HK-2 (cell line): ENCODE measurements around the gene DEF6.
"Not testable (repeated sequence)": the region's sequence is repeated elsewhere in the genome, so short reads cannot be mapped to it uniquely, and the experiment has no call there.

Experiments
- DNase-seq: peaks from one replicate; pipeline ENCODE4 v3.0.0-alpha.2; 2018; ENCODE audit not compliant: unreplicated experiment

DEF6 gene

DNA sequence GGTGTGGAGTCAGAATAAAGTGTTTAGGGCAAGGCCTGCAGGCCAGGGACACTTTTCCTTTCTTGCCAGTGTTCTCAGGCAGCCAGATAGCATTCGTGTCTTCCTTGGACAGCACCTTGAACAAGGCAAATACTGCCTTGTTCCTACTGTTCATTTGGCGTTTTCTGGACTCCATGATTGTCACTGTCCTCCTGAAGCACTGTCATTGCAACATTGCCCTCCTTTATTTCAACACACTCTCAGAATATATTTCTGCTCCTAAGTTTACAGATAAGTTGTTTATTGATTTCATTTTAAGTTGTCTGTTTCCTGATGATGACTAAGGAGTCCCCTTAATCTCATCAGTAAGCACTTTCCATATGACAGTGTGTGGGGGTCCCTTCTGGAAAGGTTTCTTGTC, 15.1 kb upstream of the DEF6 start:
- DNase-seq, result no peak

DNA sequence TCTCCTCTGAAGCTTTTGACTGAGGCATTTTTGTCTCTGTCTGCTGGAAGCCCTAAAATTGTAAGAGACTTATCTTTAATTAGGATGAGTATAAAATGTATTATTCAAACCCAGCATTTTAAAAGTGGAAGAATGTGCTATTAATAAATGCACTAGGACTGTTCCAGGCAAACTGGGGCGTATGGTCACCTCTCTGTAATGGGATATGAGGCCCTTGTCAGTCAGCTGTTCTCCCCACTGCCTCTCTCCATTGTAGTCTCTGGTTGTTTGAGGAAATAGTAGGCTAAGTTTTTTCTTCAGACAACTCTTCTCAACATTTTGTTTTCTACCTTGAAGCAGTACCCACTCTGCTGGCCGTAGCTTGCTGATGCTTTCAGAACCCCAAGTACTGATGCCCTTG, 14.3 kb upstream of the DEF6 start:
- DNase-seq, result no peak

DNA sequence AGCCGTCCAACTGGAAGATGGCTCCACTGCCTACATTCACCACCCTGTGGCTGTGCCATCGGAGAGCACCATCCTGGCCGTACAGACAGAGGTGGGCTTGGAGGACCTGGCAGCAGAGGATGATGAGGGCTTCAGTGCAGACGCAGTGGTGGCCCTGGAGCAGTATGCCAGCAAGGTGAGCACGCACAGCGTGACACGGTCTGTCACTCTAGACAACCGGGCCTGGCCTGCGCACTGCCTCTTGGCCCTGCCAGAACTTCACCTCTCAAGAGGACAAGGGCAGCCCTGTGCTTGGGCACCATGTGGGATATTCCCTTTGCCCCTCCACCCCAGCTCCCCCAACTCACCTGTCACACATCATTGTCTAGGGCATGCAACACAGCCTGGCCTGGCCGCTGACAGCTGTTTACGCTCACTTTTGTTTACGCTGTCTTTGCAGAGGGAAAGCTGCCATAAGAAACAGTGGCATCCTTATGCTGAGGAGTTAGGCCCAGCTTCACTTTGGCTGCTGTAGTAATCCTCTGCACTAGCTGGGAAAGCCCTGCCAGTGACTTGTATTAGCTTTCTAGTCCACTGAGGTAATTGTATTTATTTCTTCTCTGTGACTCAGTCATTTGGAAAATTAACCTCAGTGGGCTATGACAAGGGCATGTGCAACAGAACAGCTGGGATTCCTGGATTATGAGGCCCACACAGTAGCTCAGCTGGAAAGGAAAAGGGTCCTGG, 9.8 kb upstream of the DEF6 start:
- no peak for DNase-seq

DNA sequence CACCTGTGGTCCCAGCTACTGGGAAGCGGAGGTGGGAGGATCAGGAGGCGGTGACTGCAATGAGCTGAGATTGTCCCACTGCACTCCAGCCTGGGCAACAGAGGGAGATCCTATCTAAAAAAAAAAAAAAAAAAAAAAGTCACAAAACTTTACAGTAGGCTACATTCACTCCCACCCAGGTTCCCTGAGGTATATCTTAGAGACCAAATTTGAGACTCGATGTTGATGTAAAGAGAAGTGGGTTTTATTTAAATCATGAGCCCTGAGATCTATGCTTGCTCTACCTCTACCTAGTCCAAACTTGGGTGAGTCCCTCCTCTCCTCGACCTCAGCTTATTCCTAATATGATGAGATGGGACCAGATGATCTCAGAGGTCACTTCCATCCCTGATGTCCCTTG, 8.8 kb upstream of the DEF6 start:
- no peak for DNase-seq

DNA sequence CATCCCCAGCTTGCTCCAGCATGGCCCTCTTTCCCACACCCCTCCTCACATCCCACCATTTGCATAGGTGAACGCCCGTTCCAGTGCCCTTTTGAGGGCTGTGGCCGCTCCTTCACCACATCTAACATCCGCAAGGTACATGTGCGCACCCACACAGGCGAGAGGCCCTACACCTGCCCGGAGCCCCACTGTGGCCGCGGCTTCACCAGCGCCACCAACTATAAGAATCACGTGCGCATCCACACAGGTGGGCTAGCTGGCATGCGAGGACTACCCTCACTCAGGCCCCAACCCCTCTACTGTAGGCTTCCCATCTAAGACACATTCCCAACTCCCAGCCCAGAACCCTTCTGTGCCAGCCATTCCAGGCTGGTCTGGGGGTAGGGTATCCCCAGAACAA, 6.1 kb upstream of the DEF6 start:
- no peak for DNase-seq

DNA sequence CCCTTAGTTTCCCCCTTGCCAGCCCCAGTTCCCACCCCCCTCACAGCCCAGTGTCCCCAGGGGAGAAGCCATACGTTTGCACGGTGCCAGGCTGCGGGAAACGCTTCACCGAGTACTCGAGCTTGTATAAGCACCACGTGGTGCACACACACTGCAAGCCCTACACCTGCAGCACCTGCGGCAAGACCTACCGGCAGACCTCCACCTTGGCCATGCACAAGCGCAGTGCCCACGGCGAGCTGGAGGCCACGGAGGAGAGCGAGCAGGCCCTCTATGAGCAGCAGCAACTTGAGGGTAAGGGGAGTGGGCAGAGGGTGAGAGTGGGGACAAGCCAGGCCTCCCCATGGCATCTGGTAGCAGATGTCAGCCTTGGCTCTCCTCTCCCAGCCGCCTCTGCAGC, 5.1 kb upstream of the DEF6 start:
- no peak for DNase-seq

DNA sequence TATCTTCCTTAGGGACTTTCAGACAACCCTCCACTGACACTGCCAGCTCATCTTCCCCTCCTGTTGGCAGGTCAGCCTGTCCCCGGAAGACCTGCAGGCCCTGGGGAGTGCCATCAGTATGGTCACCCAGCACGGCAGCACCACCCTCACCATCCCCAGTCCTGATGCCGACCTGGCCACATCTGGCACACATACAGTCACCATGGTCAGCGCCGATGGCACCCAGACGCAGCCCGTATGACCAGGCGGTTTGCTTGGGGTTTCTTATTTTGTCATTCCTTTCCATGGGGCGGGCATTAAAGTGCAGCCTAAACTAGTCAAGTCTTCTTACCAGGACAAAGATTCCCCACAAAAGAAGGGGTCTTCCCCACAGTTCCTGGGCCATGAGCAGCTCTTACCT, 3.9 kb upstream of the DEF6 start:
- no peak for DNase-seq

DNA sequence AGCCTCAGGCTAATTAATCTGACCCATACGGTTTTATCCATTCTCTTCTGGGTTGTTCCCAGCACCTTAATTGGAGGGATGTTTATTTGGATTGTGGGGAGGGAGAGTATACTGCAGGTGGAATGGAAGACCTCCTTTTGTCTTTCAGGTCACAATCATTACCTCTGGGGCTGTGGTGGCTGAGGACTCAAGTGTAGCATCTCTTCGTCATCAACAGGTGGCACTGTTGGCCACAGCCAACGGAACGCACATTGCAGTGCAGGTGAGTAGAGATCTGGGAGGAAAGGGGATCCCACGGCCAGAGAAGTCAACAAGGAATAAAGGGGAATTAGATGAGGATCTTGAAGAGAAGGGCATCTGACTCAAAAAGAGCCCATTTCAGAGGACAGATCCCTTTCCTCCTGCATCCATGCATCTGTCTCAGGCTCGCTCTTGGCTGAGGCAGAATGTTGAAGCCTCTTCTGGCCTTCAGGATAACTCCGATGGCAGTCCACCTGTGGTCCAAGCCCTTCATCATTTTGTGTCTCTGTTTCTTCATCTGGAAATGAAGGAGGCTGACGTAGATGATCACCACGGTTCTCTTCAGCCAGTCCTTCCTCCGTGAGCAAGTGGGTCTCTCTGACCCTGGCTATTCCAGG, 3.2 kb upstream of the DEF6 start:
- DNase-seq, result peak; percentile 22

DNA sequence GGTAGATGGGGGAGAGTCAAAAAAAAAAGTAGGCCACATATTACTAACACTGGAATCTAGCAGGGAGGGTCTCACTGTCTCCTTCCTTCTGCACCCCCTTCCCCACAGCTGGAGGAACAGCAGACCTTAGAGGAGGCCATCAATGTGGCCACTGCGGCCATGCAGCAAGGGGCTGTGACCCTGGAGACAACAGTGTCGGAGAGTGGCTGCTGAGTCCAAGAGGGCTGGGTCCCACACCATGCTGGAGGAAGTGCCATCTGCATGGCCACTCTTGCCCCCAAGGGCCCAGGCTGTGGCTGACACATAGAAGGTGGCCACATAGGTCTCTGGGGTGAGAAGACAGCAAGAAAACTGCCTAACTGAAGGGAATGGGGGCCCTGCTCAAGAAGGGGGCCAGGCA, 2.6 kb upstream of the DEF6 start:
- no peak for DNase-seq

DNA sequence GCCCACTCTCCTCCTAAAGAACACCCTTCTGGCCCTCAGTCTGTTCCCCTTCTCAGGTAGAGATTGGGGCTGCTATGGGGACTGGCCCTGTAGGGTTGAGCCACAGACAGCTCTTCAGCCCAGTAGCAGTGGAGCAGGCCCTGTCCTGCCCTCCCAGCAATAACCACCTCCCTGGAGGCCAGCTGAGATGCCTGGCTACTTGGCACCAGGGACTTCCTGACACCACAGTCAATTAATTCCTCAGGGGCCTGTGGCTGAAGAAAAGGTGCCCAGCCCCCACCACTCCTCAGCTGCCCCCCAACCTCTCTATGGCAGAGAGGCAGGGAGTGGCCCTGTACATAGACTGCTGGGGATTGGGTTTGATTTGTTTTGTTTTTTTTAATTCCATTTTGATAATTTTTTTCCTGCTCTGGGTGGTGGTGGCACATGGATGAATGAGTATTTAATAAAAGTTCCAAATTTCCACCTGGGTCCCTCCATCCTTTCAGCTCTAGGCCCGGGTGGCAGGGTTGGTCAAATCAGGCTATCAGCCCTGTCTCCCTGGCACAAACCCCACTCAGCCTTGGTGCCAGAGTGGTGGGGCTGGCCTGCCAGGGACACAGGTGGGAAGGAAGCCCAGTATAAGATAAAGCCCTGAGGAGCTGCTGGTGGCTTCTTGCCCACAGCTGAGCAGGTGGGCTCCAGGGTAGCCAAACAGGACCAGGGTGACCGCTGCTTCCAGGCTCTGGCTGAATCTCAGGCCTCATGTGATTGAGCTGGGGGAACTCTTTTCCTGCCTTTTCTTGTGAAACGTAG, 1.9 kb upstream of the DEF6 start:
- DNase-seq, result no peak

- DNase-seq, result no peak
These were observed 552 bp upstream of the DEF6 start for GRCh38 chr6:35296931-35297600.

GRCh38 chr6:35298625-35299140, 1.1 kb downstream of the DEF6 start:
- DNase-seq, result no peak

GRCh38 chr6:35299674-35300073, 2.1 kb downstream of the DEF6 start:
- DNase-seq, result no peak

GRCh38 chr6:35300848-35301247, 3.2 kb downstream of the DEF6 start:
- DNase-seq, result no peak

- DNase-seq, result peak; percentile 44
These were observed 5.1 kb downstream of the DEF6 start for GRCh38 chr6:35302604-35303241.

DNA sequence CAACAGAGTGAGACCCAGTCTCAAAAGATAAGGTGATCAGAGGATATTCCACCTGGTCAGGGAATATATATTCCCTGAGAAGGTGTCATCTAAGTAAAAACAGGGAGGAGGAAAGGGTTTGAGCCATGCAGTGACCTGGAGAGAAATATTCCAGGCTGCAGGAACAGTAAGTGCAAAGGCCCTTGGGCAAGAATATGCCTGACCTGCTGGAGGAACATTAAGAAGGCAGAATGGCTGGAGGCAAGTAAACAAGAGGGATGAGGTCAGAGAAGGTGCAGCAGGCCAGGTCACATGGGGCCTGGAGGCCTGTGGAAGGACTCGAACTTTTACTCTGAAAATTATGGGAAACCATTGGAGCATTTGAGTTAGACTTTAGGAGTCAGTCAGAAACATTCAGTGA, 6.7 kb downstream of the DEF6 start:
- DNase-seq, result no peak

DNA sequence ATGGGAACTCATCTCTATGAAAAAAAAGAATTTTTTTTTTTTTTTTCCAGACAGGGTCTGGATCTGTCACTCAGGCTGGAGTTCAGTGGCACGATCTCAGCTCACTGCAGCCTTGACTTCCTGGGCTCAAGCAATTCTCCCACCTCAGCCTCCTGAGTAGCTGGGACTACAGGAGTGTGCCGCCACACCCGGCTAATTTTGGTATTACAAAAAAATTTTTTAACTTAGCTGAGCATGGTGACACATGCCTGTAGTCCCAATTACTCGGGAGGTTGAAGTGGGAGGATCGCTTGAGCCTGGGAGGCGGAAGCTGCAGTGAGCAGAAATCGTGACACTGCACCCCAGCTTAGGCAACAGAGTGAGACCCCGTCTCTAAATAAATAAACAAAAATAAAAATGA, 7.5 kb downstream of the DEF6 start:
- no peak for DNase-seq

GRCh38 chr6:35307138-35307537, 9.5 kb downstream of the DEF6 start:
- not testable (repeated sequence) for DNase-seq

DNA sequence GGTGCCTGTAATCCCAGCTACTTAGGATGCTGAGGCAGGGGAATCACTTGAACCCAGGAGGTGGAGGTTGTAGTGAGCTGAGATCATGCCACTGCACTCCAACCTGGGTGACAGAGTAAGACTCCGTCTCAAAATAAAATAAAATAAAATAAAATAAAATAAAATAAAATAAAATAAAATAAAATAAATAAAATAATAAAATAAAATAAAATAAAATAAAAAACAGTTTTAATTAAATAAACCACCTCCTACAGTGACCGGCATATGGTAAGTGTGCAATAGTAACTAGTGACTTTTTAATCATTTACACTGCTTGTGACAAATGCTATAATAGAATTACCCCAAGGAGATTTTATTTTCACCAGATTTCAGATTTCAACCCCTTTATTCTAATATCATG, 10.9 kb downstream of the DEF6 start:
- not testable (repeated sequence) for DNase-seq

GRCh38 chr6:35309611-35310264, 12.1 kb downstream of the DEF6 start:
- no peak for DNase-seq

GRCh38 chr6:35310265-35310831, 12.7 kb downstream of the DEF6 start:
- DNase-seq, result no peak
